CD8-positive, alpha-beta memory T cell (primary cell): ENCODE results near the gene METTL18. TPM values are rescaled to one million over a fixed set of nuclear protein-coding genes. Genes with fewer than 3 reads are reported as not detected.

Experiments
- CTCF ChIA-PET: fragments of 350-600 bp; sonication (Branson Sonifier 250); formaldehyde crosslinking; loops from one replicate; lab custom pipeline; 2021; ENCODE audit warnings: antibody characterized with exemption; lab: Charles Lee
- POLR2A ChIA-PET: fragments of 350-600 bp; sonication (Branson Sonifier 250); formaldehyde crosslinking; loops from one replicate; lab custom pipeline; 2021; ENCODE audit warnings: antibody characterized with exemption; lab: Charles Lee
- DNase-seq, 5 donors: peaks; one replicate each; pipeline versions ENCODE4 v3.0.0 to v3.0.0-alpha.2; 2020 to 2022; ENCODE audit warnings: mixed read lengths in 1 of 5
- H3K27ac ChIP-seq: one replicate; pipeline ENCODE4 v1.7.0; 2013; ENCODE audit warnings: low read depth, mild to moderate bottlenecking, low read length, moderate library complexity
- H3K27me3 ChIP-seq: 2 replicates; pipeline ENCODE4 v1.7.0; 2013; ENCODE audit warnings: low read length, mild to moderate bottlenecking; ENCODE audit not compliant: insufficient read depth, poor library complexity, severe bottlenecking
- H3K36me3 ChIP-seq: 2 replicates; pipeline ENCODE4 v1.7.0; 2013; ENCODE audit warnings: mild to moderate bottlenecking, low read length, moderate library complexity; ENCODE audit not compliant: insufficient read depth
- H3K4me1 ChIP-seq: 2 replicates; pipeline ENCODE4 v1.7.0; 2013; ENCODE audit warnings: mild to moderate bottlenecking, low read length, moderate library complexity; ENCODE audit not compliant: insufficient read depth
- H3K4me3 ChIP-seq: 2 replicates; pipeline ENCODE4 v1.7.0; 2013; ENCODE audit warnings: mild to moderate bottlenecking, low read length
- H3K9me3 ChIP-seq: 2 replicates; pipeline ENCODE4 v1.7.0; 2013; ENCODE audit warnings: mild to moderate bottlenecking, low read length
- H3K27ac Mint-ChIP-seq, 8 donors: one replicate each; pipeline ENCODE4 v1.8.0; 2020 to 2021; ENCODE audit warnings: mixed read lengths in 8 of 8, mild to moderate bottlenecking in 6 of 8, inconsistent platforms in 3 of 8, moderate library complexity in 3 of 8
- H3K27me3 Mint-ChIP-seq, 2 donors: one replicate each; pipeline ENCODE4 v1.8.0; 2020 to 2021; ENCODE audit warnings: mixed read lengths in 2 of 2, mild to moderate bottlenecking in 1 of 2, moderate library complexity in 1 of 2
- H3K36me3 Mint-ChIP-seq, 3 donors: one replicate each; pipeline ENCODE4 v1.8.0; 2020 to 2021; ENCODE audit warnings: mixed read lengths in 3 of 3, inconsistent platforms in 1 of 3, mild to moderate bottlenecking in 1 of 3
- H3K4me1 Mint-ChIP-seq, 3 donors: one replicate each; pipeline ENCODE4 v1.8.0; 2020 to 2021; ENCODE audit warnings: mixed read lengths in 3 of 3, inconsistent platforms in 1 of 3, mild to moderate bottlenecking in 1 of 3
- H3K4me3 Mint-ChIP-seq, 7 donors: one replicate each; pipeline ENCODE4 v1.8.0; 2020 to 2021; ENCODE audit warnings: mixed read lengths in 7 of 7, mild to moderate bottlenecking in 6 of 7, moderate library complexity in 4 of 7, inconsistent platforms in 2 of 7
- H3K9me3 Mint-ChIP-seq, 5 donors: one replicate each; pipeline ENCODE4 v1.8.0; 2020 to 2022; ENCODE audit warnings: mixed read lengths in 5 of 5, mild to moderate bottlenecking in 3 of 5, moderate library complexity in 2 of 5, inconsistent platforms in 1 of 5
- polyA plus RNA-seq: library from polyadenylated mRNA; unstranded; fragments of 300-500 nt; fragmentation: Illumina TruSeq; gene quantifications from one replicate; pipeline ENCODE4 v1.2.3, GENCODE V29; 2021
- total RNA-seq, 2 experiments: library from RNA; stranded (reverse); gene quantifications; one replicate each; pipeline ENCODE4 v1.2.3, GENCODE V29; 2021

Gene METTL18
- total and polyA plus RNA-seq, 3 experiments from 2014 or later: 14.5 to 25.7 (median 16.2) TPM

- no peaks in the 10 kb centered on the region for H3K27me3 ChIP-seq
- Mint-ChIP-seq H3K4me3 (no peak overlapping the region), H3K27me3 (peaks cover 5 to 12% of the 10 kb centered on the region in 2 donors), H3K27ac (no peak overlapping the region), H3K36me3 (peaks cover 0 to 1% (median 0%) of the 10 kb centered on the region in 3 donors), H3K9me3 (no peaks in the 10 kb centered on the region), H3K4me1 (no peaks in the 10 kb centered on the region)
- no peaks in the 10 kb centered on the region for H3K4me1 ChIP-seq
- POLR2A ChIA-PET: no interaction called here
- H3K36me3 ChIP-seq: no peaks in the 10 kb centered on the region
- no peaks in the 10 kb centered on the region for H3K9me3 ChIP-seq
- no peak for DNase-seq
- CTCF ChIA-PET: no interaction called here
- H3K27ac ChIP-seq: no peak overlapping the region
- no peak overlapping the region for H3K4me3 ChIP-seq
Measured at GRCh38 chr1:169762699-169763098, 32.0 kb downstream of the METTL18 start.

- DNase-seq: no peak
- POLR2A ChIA-PET: no interaction called here
- H3K9me3 ChIP-seq: no peaks in the 10 kb centered on the region
- no peak overlapping the region for H3K27ac Mint-ChIP-seq
- no peaks in the 10 kb centered on the region for H3K36me3 Mint-ChIP-seq
- no peaks in the 10 kb centered on the region for H3K36me3 ChIP-seq
- CTCF ChIA-PET: no interaction called here
- no peak overlapping the region for H3K4me3 Mint-ChIP-seq
- H3K4me1 ChIP-seq: no peaks in the 10 kb centered on the region
- no peak overlapping the region for H3K27ac ChIP-seq
- no peaks in the 10 kb centered on the region for H3K4me1 Mint-ChIP-seq
- H3K9me3 Mint-ChIP-seq: no peaks in the 10 kb centered on the region
- H3K27me3 Mint-ChIP-seq: peaks cover 17 to 32% of the 10 kb centered on the region in 2 donors
- H3K27me3 ChIP-seq: peaks cover 4% of the 10 kb centered on the region
- no peak overlapping the region for H3K4me3 ChIP-seq
Measured at GRCh38 chr1:169759038-169759437, 35.7 kb downstream of the METTL18 start.

- Histone ChIP-seq H3K9me3 (no peaks in the 10 kb centered on the region), H3K36me3 (no peaks in the 10 kb centered on the region), H3K4me3 (no peak overlapping the region), H3K27me3 (peaks cover 4% of the 10 kb centered on the region), H3K27ac (no peak overlapping the region), H3K4me1 (no peaks in the 10 kb centered on the region)
- H3K4me3 Mint-ChIP-seq: no peak overlapping the region
- no peak overlapping the region for H3K27ac Mint-ChIP-seq
- H3K27me3 Mint-ChIP-seq: peaks cover 18 to 29% of the 10 kb centered on the region in 2 donors
- no peaks in the 10 kb centered on the region for H3K4me1 Mint-ChIP-seq
- H3K36me3 Mint-ChIP-seq: no peaks in the 10 kb centered on the region
- ChIA-PET POLR2A (no interaction called here), CTCF (no interaction called here)
- DNase-seq: no peak
- no peaks in the 10 kb centered on the region for H3K9me3 Mint-ChIP-seq
Measured at GRCh38 chr1:169753549-169753948, 41.2 kb downstream of the METTL18 start.

- no peaks in the 10 kb centered on the region for H3K36me3 Mint-ChIP-seq
- no peak for DNase-seq
- no peaks in the 10 kb centered on the region for H3K27me3 ChIP-seq
- H3K4me3 Mint-ChIP-seq: no peak overlapping the region
- no peaks in the 10 kb centered on the region for H3K36me3 ChIP-seq
- H3K9me3 ChIP-seq: no peaks in the 10 kb centered on the region
- peaks cover 8 to 13% of the 10 kb centered on the region in 2 donors for H3K27me3 Mint-ChIP-seq
- no peaks in the 10 kb centered on the region for H3K9me3 Mint-ChIP-seq
- H3K4me3 ChIP-seq: no peak overlapping the region
- CTCF ChIA-PET: no interaction called here
- no peaks in the 10 kb centered on the region for H3K4me1 ChIP-seq
- no peak overlapping the region for H3K27ac Mint-ChIP-seq
- H3K4me1 Mint-ChIP-seq: no peaks in the 10 kb centered on the region
- no peak overlapping the region for H3K27ac ChIP-seq
- POLR2A ChIA-PET: no interaction called here
Measured at GRCh38 chr1:169750041-169750440, 44.7 kb downstream of the METTL18 start.

GRCh38 chr1:169746550-169746949, 48.2 kb downstream of the METTL18 start:
- no peaks in the 10 kb centered on the region for H3K27me3 ChIP-seq
- no peaks in the 10 kb centered on the region for H3K4me1 ChIP-seq

GRCh38 chr1:169745015-169745861, 49.5 kb downstream of the METTL18 start:
- Mint-ChIP-seq H3K4me3 (no peak overlapping the region), H3K36me3 (peaks cover 0 to 5% (median 0%) of the 10 kb centered on the region in 3 donors), H3K9me3 (no peaks in the 10 kb centered on the region), H3K27ac (no peak overlapping the region), H3K4me1 (no peaks in the 10 kb centered on the region), H3K27me3 (peaks cover 3 to 16% of the 10 kb centered on the region in 2 donors)
- H3K27me3 ChIP-seq: no peaks in the 10 kb centered on the region
- no peak for DNase-seq
- no peaks in the 10 kb centered on the region for H3K36me3 ChIP-seq
- CTCF ChIA-PET: no interaction called here
- H3K9me3 ChIP-seq: no peaks in the 10 kb centered on the region
- no peak overlapping the region for H3K27ac ChIP-seq
- POLR2A ChIA-PET: no interaction called here
- no peak overlapping the region for H3K4me3 ChIP-seq
- no peaks in the 10 kb centered on the region for H3K4me1 ChIP-seq

More at GRCh38 chr1:169746550-169746949, 48.2 kb downstream of the METTL18 start:
- H3K9me3 Mint-ChIP-seq: no peaks in the 10 kb centered on the region
- Histone ChIP-seq H3K36me3 (no peaks in the 10 kb centered on the region), H3K27ac (no peak overlapping the region), H3K4me3 (no peak overlapping the region), H3K9me3 (no peaks in the 10 kb centered on the region)
- no peak overlapping the region for H3K27ac Mint-ChIP-seq
- ChIA-PET POLR2A (no interaction called here), CTCF (no interaction called here)
- no peaks in the 10 kb centered on the region for H3K4me1 Mint-ChIP-seq
- H3K36me3 Mint-ChIP-seq: peaks cover 0 to 5% (median 0%) of the 10 kb centered on the region in 3 donors
- peaks cover 3 to 9% of the 10 kb centered on the region in 2 donors for H3K27me3 Mint-ChIP-seq
- DNase-seq: no peak
- H3K4me3 Mint-ChIP-seq: no peak overlapping the region

Other genes with a start within 250 kb of the METTL18 start
- 10 to 100 TPM; 72.2 to 76.5 TPM for gene F5, start 208.4 kb downstream of the METTL18 start, total RNA-seq
- 0.06 TPM for gene F5, start 208.4 kb downstream of the METTL18 start, polyA plus RNA-seq
- under 1 TPM; 0.31 to 0.75 TPM for gene SELP, start 164.8 kb downstream of the METTL18 start, total RNA-seq
- 2.7 TPM for gene SELP, start 164.8 kb downstream of the METTL18 start, polyA plus RNA-seq
- gene SELL, start 83.3 kb downstream of the METTL18 start, total RNA-seq: 10 to 100 TPM; 48.2 to 48.5 TPM
- 871 TPM for gene SELL, start 83.3 kb downstream of the METTL18 start, polyA plus RNA-seq
- not detected for gene SELE, start 60.8 kb downstream of the METTL18 start, total RNA-seq
- gene SELE, start 60.8 kb downstream of the METTL18 start, polyA plus RNA-seq: 0.06 TPM
- gene SCYL3, start 99.0 kb upstream of the METTL18 start, total RNA-seq: 10 to 100 TPM; 12.7 to 13.1 TPM
- 13.5 TPM for gene SCYL3, start 99.0 kb upstream of the METTL18 start, polyA plus RNA-seq